ENCODE results near the gene ABHD1. TPM values are rescaled to one million over a fixed set of nuclear protein-coding genes. Genes with fewer than 3 reads are reported as not detected.

Gene ABHD1
- total and polyA plus RNA-seq, 8 donors, result 0.26 to 0.99 (median 0.34) TPM; not detected in 1

GRCh38 chr2:27092696-27093429 is 30.8 kb upstream of the ABHD1 start:
- peak in 1 of 6 donors; percentile 70 for DNase-seq
- no peak overlapping the region for H3K4me3 ChIP-seq
- intact Hi-C loops (cut with DNase I), result loop anchor here in 1 of 3 donors (10.0 kb wide), 1 partner anchor 102 kb away; no protein-coding TSS in a partner anchor
- peaks cover 0 to 10% (median 8%) of the 10 kb centered on the region in 3 donors for H3K4me1 ChIP-seq
- no peaks in the 10 kb centered on the region for H3K36me3 ChIP-seq
- TF ChIP-seq CTCF (IDR thresholded peaks at IDR 0.05), result no peak
- 44 to 55% methylated on average over 10 of the region's 10 CpGs for WGBS, 2 donors
- FAIRE-seq, result no peak
- no peak for ATAC-seq
- H3K27ac ChIP-seq, result no peak overlapping the region
- H3K9me3 ChIP-seq, result no peaks in the 10 kb centered on the region
- no peaks in the 10 kb centered on the region for H3K27me3 ChIP-seq

GRCh38 chr2:27093430-27094352 is 29.9 kb upstream of the ABHD1 start:
- WGBS, 2 donors, result 80 to 82% methylated on average over 6 of the region's 6 CpGs
- no peaks in the 10 kb centered on the region for H3K27me3 ChIP-seq
- no peaks in the 10 kb centered on the region for H3K9me3 ChIP-seq
- DNase-seq (no peak), ATAC-seq (no peak), FAIRE-seq (no peak)
- no peak overlapping the region for H3K4me3 ChIP-seq
- no peaks in the 10 kb centered on the region for H3K36me3 ChIP-seq
- H3K27ac ChIP-seq, result no peak overlapping the region
- intact Hi-C loops (cut with DNase I), result loop anchor here in 1 of 3 donors (10.0 kb wide), 1 partner anchor 101 kb away; no protein-coding TSS in a partner anchor
- peaks cover 0 to 10% (median 8%) of the 10 kb centered on the region in 3 donors for H3K4me1 ChIP-seq
- TF ChIP-seq CTCF (IDR thresholded peaks at IDR 0.05), result no peak

- WGBS, 2 donors, result 93 to 95% methylated on average over 24 of the region's 24 CpGs
- intact Hi-C loops (cut with DNase I), result loop anchor here in 1 of 3 donors (10.0 kb wide), 1 partner anchor 100 kb away; no protein-coding TSS in a partner anchor
- no peak for ATAC-seq
Observed at GRCh38 chr2:27094353-27094984, 29.1 kb upstream of the ABHD1 start.

GRCh38 chr2:27095427-27095744 is 28.2 kb upstream of the ABHD1 start:
- TF ChIP-seq CTCF (IDR thresholded peaks at IDR 0.05), result no peak
- DNase-seq (no peak), FAIRE-seq (no peak), ATAC-seq (no peak)
- no peaks in the 10 kb centered on the region for H3K9me3 ChIP-seq
- 80 to 92% methylated on average over 2 of the region's 2 CpGs for WGBS, 2 donors
- intact Hi-C loops (cut with DNase I), result loop anchor here in 1 of 3 donors (10.0 kb wide), 1 partner anchor 99 kb away; no protein-coding TSS in a partner anchor
- no peaks in the 10 kb centered on the region for H3K36me3 ChIP-seq
- peaks cover 0 to 10% (median 8%) of the 10 kb centered on the region in 3 donors for H3K4me1 ChIP-seq
- no peak overlapping the region for H3K27ac ChIP-seq
- no peaks in the 10 kb centered on the region for H3K27me3 ChIP-seq
- H3K4me3 ChIP-seq, result no peak overlapping the region

More at GRCh38 chr2:27094353-27094984, 29.1 kb upstream of the ABHD1 start:
- Histone ChIP-seq H3K4me1 (peaks cover 0 to 10% (median 8%) of the 10 kb centered on the region in 3 donors), H3K36me3 (no peaks in the 10 kb centered on the region), H3K4me3 (no peak overlapping the region), H3K27me3 (no peaks in the 10 kb centered on the region), H3K9me3 (no peaks in the 10 kb centered on the region), H3K27ac (no peak overlapping the region)
- TF ChIP-seq CTCF (IDR thresholded peaks at IDR 0.05), result no peak
- FAIRE-seq (no peak), DNase-seq (peak in 1 of 6 donors; percentile 56)

All from pancreas (tissue), 10 donors.